GM19035 (cell line): Measurements from ENCODE around the gene POMT2.
"Not testable (repeated sequence)": the region's sequence is repeated elsewhere in the genome, so short reads cannot be mapped to it uniquely, and the experiment has no call there.

ENCODE experiments used
- ATAC-seq: cut with Tn5 transposase; IDR thresholded peaks from one replicate; pipeline ENCODE4 v1.9.1; 2021; ENCODE audit not compliant: unreplicated experiment

The POMT2 gene

GRCh38 chr14:77324816-77325745 is 4.4 kb upstream of the POMT2 start:
- no peak for ATAC-seq

DNA sequence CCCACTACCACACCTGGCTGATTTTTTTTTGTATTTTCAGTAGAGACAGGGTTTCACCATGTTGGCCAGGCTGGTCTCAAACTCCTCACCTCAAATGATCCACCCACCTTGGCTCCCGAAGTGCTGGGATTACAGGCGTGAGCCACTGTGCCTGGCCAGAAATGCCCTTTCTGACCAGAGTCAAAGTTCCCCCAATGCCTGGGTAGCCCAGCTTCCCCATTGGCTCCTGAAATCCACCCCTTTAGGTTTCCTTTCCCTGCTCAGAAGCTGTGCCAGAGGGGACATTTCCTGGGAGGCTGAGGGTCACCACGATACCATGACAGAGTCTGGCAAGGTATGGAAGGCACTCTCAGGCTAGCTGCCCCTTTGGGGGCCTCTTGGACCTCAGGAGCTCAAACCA is 3.6 kb upstream of the POMT2 start:
- ATAC-seq, result no peak

DNA sequence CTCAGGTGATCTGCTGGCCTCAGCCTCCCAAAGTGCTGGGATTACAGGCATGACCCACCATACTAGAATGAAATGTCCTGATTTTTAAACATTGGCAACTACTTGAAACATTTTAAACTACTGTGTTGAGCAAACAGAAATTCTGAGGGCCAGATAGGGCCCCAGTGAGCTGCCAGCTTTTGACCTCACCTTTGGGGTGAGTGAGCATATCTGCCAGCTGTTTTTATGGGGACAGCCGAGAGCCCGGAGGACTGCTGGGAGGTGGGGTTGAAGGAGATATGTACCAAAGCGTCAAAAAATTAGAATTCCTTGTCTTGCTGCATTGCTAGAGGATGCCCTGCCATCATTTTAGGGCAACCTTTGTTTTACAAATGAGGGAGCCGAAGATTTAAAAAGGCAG is 2.9 kb upstream of the POMT2 start:
- no peak for ATAC-seq

DNA sequence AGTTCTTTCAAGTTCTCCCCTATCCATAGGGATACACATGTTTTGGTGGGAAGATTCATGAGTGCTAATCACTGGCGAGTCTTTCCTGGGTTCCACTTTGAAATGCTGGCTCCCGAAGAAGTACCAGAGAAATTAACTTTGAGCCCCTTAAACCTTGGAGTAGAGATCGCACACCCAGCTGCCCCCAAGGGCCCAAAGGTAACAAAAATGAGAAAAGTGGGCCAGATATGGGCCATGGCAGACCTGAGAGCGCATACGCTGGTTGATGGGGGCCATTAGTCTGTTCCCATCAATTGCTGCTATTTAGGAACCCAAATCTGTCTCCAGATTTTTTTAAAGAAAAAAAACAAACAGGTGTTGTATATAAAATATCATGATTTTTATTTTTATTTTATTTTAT is 2.3 kb upstream of the POMT2 start:
- no peak for ATAC-seq

DNA sequence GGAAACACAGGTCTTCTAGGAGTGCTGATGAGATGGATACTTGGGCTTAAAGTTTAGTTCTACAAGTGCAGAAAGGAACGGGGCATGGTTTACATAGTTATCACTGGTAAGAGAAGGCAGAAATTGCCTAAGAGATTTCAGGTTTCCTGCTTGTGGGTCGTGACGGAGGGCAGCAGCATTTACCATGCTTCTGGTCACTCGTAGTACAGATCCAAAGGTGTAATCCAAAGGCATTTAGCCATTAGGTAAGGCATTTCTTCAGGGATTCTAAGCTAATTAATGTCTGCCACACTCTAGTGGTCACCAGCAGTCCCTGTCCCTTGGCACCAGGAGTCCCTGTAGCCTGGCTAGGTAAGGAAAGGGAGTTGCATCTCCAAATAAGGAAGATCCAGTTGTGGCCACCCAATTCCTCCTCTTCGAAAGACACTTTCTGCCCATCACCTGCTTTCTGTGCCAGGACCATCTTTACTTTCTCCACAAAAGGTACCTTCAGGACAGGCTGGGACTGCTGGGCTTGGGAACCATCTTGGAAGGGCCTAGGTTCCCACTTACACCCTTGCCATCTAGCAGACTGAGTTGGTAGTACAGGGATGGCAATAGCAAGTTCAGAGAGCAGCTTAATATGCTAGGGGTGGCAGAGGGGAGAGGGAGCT is 1.7 kb upstream of the POMT2 start:
- ATAC-seq, result no peak

GRCh38 chr14:77319422-77319821 is 1.3 kb downstream of the POMT2 start:
- no peak for ATAC-seq

- ATAC-seq, result not testable (repeated sequence)
Observed at GRCh38 chr14:77318756-77319155, 1.9 kb downstream of the POMT2 start.

DNA sequence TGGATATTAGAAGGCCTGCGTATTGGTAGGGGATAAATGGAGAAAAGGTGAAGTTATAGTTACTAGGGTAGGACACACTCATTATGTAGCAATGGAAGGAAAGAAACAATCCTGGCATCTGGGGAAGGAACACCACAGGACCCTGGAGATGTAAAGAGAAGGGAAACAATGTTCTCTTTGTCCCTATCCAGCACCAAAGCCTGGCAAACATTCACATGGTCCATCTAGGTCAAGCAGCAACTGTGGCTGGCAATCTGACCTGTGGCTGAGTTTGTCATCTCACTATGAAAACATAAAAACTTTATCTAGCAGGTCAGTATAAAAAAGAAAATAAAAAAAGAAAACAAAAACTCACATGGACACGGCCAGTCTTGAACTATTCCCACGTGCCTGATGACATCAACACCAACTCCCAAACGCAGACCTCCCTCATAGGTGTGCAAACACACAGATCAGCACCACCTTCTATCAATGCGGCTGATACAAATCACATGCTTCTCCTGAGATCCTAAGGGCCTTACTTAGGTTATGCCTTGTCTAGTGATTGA is 2.6 kb downstream of the POMT2 start:
- ATAC-seq, result no peak

GRCh38 chr14:77316872-77317301 is 3.8 kb downstream of the POMT2 start:
- ATAC-seq, result no peak

DNA sequence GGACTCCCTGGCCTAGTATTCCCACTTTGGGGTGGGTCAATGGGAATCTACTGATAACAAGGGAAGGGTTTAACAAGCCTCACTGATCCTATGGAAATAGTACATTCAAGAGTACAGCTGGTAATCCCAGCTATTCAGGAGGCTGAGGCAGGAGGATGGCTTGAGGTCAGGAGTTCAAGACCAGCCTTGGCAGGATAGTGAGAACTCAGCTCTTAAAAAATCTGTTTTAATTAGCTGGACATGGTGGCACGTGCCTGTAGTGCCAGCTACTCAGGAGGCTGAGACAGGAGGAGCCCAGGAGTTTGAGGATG is 4.5 kb downstream of the POMT2 start:
- ATAC-seq, result no peak

DNA sequence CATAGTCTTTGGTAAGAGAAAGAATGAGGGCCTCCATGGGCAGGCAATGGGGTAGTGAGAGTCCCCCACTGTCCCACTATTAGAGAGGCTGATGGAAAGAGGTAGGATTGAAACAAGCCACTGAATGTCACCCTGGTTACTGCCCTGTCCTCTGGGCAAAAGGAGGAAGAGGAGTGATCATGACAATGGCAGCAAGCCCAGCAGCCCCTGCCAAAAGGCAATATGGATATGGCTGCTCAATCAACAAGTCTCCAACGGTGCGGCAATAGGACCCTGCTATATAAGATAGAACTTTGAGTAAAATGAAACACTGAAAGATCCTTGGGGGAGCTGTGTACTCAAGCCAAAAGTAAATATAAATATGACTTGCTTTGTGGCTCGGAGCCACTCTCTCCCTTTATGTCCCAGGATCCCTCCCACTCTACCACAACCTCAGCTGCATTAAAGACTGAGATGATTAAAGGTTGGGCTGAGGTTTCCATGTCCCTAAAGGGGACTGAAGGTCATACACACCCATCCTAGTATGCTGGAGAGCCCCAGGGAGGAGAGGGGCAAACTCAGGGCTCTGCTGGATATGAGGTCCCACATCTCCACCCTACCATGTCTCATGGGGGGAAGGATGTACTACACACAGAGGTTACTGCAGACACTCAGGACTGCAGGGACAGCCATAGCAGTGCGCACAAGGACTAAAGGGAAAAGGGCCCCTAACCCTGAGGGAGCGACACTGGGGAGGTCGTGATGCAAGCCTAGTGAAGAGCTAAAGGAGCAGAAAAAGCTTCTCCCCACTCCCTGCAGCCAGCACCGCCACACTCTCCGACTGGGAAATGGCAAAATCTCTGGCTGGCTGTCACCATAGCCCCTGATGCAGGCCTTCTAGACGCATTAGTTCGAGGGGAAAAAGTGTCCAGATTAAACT is 5.9 kb downstream of the POMT2 start:
- no peak for ATAC-seq

GRCh38 chr14:77314043-77314442 is 6.6 kb downstream of the POMT2 start:
- ATAC-seq, result no peak

GRCh38 chr14:77313371-77313770 is 7.3 kb downstream of the POMT2 start:
- no peak for ATAC-seq

DNA sequence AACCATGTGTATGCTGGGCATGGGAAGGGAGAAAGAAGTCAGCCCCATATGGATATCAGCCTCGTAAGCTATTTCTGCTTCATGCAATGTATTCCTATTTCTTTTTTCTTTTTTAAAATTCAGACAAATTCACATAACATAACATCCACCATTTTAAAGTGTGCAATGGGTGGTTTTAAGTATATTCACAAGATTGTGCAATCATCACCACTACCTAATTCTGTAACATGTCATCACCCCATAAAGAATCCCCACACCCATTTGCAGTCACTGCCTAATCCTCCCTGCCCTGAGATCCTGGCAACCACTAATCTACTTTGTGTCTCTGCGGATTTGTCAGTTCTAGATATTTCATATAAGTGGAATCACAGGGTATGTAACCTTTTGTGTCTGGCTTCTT is 9.5 kb downstream of the POMT2 start:
- no peak for ATAC-seq

- ATAC-seq, result no peak
Observed at GRCh38 chr14:77310026-77310425, 10.7 kb downstream of the POMT2 start.

GRCh38 chr14:77309131-77309530 is 11.6 kb downstream of the POMT2 start:
- ATAC-seq, result no peak

DNA sequence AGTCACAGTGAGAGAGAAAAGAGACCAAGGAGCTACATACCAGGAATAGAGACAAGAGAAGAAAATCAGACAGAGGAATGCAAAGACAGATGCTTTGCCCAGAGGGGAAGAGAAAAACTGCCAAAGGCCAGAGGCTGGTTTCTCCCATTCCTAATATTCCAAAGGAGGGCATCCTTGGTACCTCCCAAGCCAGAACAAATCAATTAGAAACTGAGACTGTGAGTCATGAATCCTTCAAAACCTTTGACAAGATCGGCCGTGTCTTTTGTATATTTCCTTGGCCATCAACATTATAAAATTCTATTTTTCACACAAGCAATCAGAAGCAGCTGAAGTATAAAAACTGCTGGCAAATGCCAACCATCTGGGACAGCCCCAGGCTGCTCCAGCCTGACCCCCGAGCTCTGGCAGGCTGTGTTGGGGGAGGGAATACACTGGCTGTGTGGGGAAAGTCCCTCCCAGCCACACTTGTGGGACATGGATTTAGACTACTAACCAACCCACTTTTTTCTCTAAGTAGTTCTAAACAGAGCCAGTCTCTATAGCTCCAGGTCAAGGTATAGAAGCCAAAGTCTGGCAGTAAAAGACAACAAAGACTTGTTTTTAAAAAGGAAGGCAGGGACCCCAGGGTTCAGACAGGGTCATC is 13.7 kb downstream of the POMT2 start:
- no peak for ATAC-seq

- ATAC-seq, result no peak
Observed at GRCh38 chr14:77306416-77306815, 14.3 kb downstream of the POMT2 start.

GRCh38 chr14:77305696-77306095 is 15.0 kb downstream of the POMT2 start:
- no peak for ATAC-seq

DNA sequence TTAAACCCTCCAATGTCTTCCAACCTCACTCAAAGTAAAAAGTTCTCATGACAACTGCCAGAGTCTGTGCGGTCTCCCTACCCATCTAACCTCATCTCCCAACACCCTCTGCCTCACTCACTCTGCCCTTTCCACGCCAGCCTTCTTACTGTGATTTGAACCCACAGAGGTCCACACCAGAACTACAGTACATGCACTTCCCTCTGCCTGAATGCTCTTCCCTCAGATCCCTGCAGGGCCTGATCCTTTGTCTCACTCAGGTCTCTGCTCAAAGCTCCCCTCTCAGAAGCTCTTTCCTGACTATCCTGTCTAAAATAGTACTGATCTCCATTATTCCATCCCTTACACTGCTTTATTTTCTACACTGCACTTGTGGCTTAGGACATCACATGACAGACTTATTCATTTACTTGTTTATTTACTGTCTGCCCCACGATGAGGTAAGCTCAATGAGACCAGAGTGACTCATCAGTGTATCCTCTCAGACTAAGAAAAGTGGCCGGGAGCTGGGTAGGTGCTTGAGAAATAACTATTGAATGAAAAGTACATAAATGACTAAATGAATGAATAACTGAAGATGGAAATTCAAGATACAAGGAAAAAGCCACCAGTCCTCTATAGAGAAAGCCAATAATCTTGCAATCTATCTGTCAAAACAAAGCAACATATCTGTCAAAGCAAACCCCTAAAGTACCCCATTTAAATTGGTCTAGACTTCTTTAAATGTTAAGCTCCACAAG is 17.1 kb downstream of the POMT2 start:
- ATAC-seq, result peak; percentile 56
